Astrocyte of the spinal cord (primary cell): ENCODE results near the gene JAML.

ENCODE experiments used
- DNase-seq: peaks from one replicate; pipeline ENCODE4 v3.0.0; 2011; ENCODE audit warnings: low read depth, low spot score
- H3K4me3 ChIP-seq: 2 replicates; pipeline ENCODE4 v1.5.1; 2011; ENCODE audit warnings: low read depth, mild to moderate bottlenecking, low read length, moderate library complexity
- CTCF ChIP-seq: IDR thresholded peaks from 2 replicates; pipeline ENCODE4 v1.5.1; 2012; ENCODE audit warnings: low read depth, mild to moderate bottlenecking, low read length, inconsistent platforms
- in situ Hi-C: cut with HindIII; loops from 2 replicates; pipeline ENCODE4 v1.10.0; 2017; ENCODE audit warnings: low sequenced_read_pairs

Gene JAML

GRCh38 chr11:118215262-118215661 is 9.5 kb downstream of the JAML start:
- in situ Hi-C loops: no loop called here
- no peak for TF ChIP-seq CTCF
- H3K4me3 ChIP-seq: no peak overlapping the region
- DNase-seq: no peak

- DNase-seq: no peak
- in situ Hi-C loops: no loop called here
These were observed 10.4 kb downstream of the JAML start for GRCh38 chr11:118214210-118214914.

GRCh38 chr11:118213781-118214180 is 11.0 kb downstream of the JAML start:
- no peak for DNase-seq
- in situ Hi-C loops: no loop called here
- H3K4me3 ChIP-seq: no peak overlapping the region
- TF ChIP-seq CTCF: no peak

More at GRCh38 chr11:118214210-118214914, 10.4 kb downstream of the JAML start:
- H3K4me3 ChIP-seq: no peak overlapping the region
- TF ChIP-seq CTCF: no peak

- in situ Hi-C loops: no loop called here
- no peak for TF ChIP-seq CTCF
- no peak overlapping the region for H3K4me3 ChIP-seq
- DNase-seq: no peak
These were observed 11.6 kb downstream of the JAML start for GRCh38 chr11:118213201-118213600.

DNA sequence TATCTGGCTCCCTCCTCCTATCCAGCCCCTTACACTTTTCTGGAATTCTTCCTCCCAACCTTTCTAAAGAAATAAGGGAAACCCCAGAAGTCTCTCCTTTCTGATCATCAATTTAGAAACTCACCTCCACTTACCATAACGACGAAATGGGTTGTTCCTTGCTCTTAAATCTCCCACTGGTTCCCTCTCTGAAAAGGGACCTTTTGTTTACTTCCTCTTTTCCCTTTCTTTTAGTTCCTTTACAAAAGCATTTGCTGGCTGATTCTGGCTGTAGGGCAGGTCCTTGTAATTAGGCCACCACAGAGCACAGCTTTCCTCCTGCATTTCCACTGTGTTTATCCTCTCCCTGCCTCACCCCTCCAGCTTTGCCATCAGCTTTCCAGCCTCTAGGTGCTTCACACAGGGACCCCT is 12.0 kb downstream of the JAML start:
- DNase-seq: no peak
- no peak for TF ChIP-seq CTCF
- H3K4me3 ChIP-seq: no peak overlapping the region
- in situ Hi-C loops: no loop called here

DNA sequence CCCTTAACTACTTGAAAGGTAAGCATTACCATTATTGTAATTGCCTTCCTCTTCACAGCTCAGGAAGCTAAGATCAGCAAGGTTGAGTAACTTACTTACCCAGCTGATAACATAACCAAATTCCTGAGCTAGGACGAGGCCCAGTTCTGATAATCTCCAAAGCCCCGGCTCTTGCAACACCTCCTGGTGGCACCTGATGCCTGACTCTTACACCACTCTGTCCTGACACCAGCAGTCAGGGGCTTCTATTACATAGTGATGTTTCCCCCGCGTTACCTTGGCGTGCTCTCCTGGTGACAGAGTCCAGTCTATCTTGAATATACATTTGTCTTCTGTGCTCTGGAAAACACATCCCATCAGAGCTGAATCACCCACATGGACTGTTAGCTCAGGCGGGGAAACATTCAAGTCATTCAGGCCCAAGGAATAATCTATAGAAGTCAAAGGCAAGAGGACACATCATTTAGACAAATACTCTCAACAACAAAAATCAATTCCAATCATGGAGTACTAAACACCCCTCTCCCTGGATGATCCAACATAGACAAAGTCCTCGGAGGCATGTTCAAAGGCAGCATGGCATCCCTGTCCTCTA is 12.6 kb downstream of the JAML start:
- TF ChIP-seq CTCF: no peak
- no peak overlapping the region for H3K4me3 ChIP-seq
- in situ Hi-C loops: no loop called here
- no peak for DNase-seq
